Sigmoid colon (tissue), 7 donors: ENCODE data around the gene NEURL1. TPM values are rescaled to one million over a fixed set of nuclear protein-coding genes. Genes with fewer than 3 reads are reported as not detected.

Source experiments
- DNase-seq: peaks from one replicate; pipeline ENCODE4 v3.0.0-alpha.2; 2019
- H3K27ac ChIP-seq, 4 donors: fragments of 200-600 bp; sonication (generic); one replicate each; pipeline ENCODE4 v1.5.1; 2016 to 2019; ENCODE audit warnings: mild to moderate bottlenecking in 1 of 4
- H3K27me3 ChIP-seq, 3 donors: fragments of 200-600 bp; sonication (generic); one replicate each; pipeline ENCODE4 v1.5.1; 2019; ENCODE audit warnings: mild to moderate bottlenecking in 1 of 3
- H3K36me3 ChIP-seq, 4 donors: fragments of 200-600 bp; sonication (generic); one replicate each; pipeline ENCODE4 v1.5.1; 2016 to 2019
- H3K4me1 ChIP-seq, 4 donors: fragments of 200-600 bp; sonication (generic); one replicate each; pipeline ENCODE4 v1.5.1; 2017 to 2019
- H3K4me3 ChIP-seq, 4 donors: fragments of 200-600 bp; sonication (generic); one replicate each; pipeline ENCODE4 v1.5.1; 2017 to 2019; ENCODE audit warnings: mild to moderate bottlenecking in 2 of 4, moderate library complexity in 1 of 4
- H3K9me3 ChIP-seq, 4 donors: fragments of 200-600 bp in 3 of 4; sonication (generic) in 3 of 4; one replicate each; pipeline versions ENCODE4 v1.5.1 to v1.6.1; 2013 to 2019
- CTCF ChIP-seq, 4 experiments: fragments of 450-650 bp in 3 of 4; fragments of 200-600 bp in 1 of 4; IDR thresholded peaks; one replicate each; pipeline ENCODE4 v1.5.1; 2016 to 2019; ENCODE audit warnings: antibody characterized with exemption in 4 of 4, mild to moderate bottlenecking in 3 of 4, moderate library complexity in 2 of 4
- EP300 ChIP-seq, 4 donors: sonication (generic); formaldehyde crosslinking; IDR thresholded peaks; one replicate each; pipeline ENCODE4 v1.6.1; 2017; ENCODE audit warnings: antibody characterized with exemption in 4 of 4
- POLR2A ChIP-seq, 2 donors: fragments of 450-650 bp; IDR thresholded peaks; one replicate each; pipeline ENCODE4 v1.6.1; 2016; ENCODE audit warnings: antibody characterized with exemption in 2 of 2, mild to moderate bottlenecking in 2 of 2, moderate library complexity in 2 of 2
- POLR2AphosphoS5 ChIP-seq, 4 donors: sonication (generic); formaldehyde crosslinking; IDR thresholded peaks; one replicate each; pipeline ENCODE4 v1.6.1; 2017; ENCODE audit warnings: antibody characterized with exemption in 4 of 4
- WGBS, 2 donors: extraction: QIAGEN DNeasy Blood & Tissue Kit; methylation state at CpG; one replicate each; pipeline ENCODE4 v1.1.7; 2013; 5-methylcytosine and 5-hydroxymethylcytosine counted together
- intact Hi-C: fragments of 100-400 bp; cut with DNase I; formaldehyde crosslinking; loops from one replicate; pipeline ENCODE4 v1.15.1; 2023
- polyA plus RNA-seq, 3 donors: library from polyadenylated mRNA; stranded (reverse); fragments of 200-250 nt; gene quantifications; one replicate each; pipeline ENCODE4 v1.2.3, GENCODE V29; 2013
- total RNA-seq, 4 donors: library from RNA; depleted of rRNA; stranded (reverse); fragments of >200 nt; gene quantifications; one replicate each; pipeline ENCODE4 v1.1.0, GENCODE V29; 2016
- donor health status: healthy with polysubstance abuse.
- donor health status: Bipolar disorder and iron deficiency.
- donor health status: healthy.

Gene NEURL1
- total and polyA plus RNA-seq, 7 donors = 0.41 to 54.1 (median 15.3) TPM; not detected in 1

- no peak for DNase-seq
These were observed 106.4 kb downstream of the NEURL1 start for GRCh38 chr10:103599907-103600306.

GRCh38 chr10:103600325-103600724, 106.8 kb downstream of the NEURL1 start:
- peaks cover 0 to 13% (median 4%) of the 10 kb centered on the region in 4 donors for H3K4me1 ChIP-seq
- H3K27me3 ChIP-seq = no peaks in the 10 kb centered on the region
- WGBS, 2 donors = 84 to 86% methylated on average over 6 of the region's 6 CpGs
- H3K4me3 ChIP-seq = no peak overlapping the region
- intact Hi-C loops = no loop called here
- peaks cover 0 to 48% (median 13%) of the 10 kb centered on the region in 4 donors for H3K36me3 ChIP-seq
- DNase-seq = no peak
- no peak for TF ChIP-seq POLR2A (IDR thresholded peaks at IDR 0.05)
- no peak for TF ChIP-seq POLR2AphosphoS5 (IDR thresholded peaks at IDR 0.05)
- TF ChIP-seq CTCF (IDR thresholded peaks at IDR 0.05) = no peak
- no peak for TF ChIP-seq EP300 (IDR thresholded peaks at IDR 0.05)
- peak overlapping the region in 1 of 4 donors; percentile 14 for H3K27ac ChIP-seq
- H3K9me3 ChIP-seq = no peaks in the 10 kb centered on the region

More at GRCh38 chr10:103599907-103600306, 106.4 kb downstream of the NEURL1 start:
- 81 to 90% methylated on average over 6 of the region's 6 CpGs for whole genome bisulfite sequencing, 2 donors
- Histone ChIP-seq H3K36me3 (peaks cover 0 to 43% (median 11%) of the 10 kb centered on the region in 4 donors), H3K4me3 (no peak overlapping the region), H3K9me3 (no peaks in the 10 kb centered on the region), H3K27me3 (no peaks in the 10 kb centered on the region), H3K4me1 (peaks cover 0 to 13% (median 4%) of the 10 kb centered on the region in 4 donors), H3K27ac (peak overlapping the region in 1 of 4 donors; percentile 14)
- intact Hi-C loops = loop anchor here (10.0 kb wide), 1 partner anchor 255 kb away; the partner anchor contains the start of gene SH3PXD2A
- no peak for TF ChIP-seq CTCF (IDR thresholded peaks at IDR 0.05)
- TF ChIP-seq POLR2A (IDR thresholded peaks at IDR 0.05) = no peak
- no peak for TF ChIP-seq EP300 (IDR thresholded peaks at IDR 0.05)
- TF ChIP-seq POLR2AphosphoS5 (IDR thresholded peaks at IDR 0.05) = no peak

GRCh38 chr10:103600956-103601569, 107.6 kb downstream of the NEURL1 start:
- WGBS, 2 donors = 78 to 81% methylated on average over 7 of the region's 7 CpGs
- H3K4me1 ChIP-seq = peaks cover 0 to 17% (median 6%) of the 10 kb centered on the region in 4 donors
- H3K4me3 ChIP-seq = no peak overlapping the region
- no peak for DNase-seq
- intact Hi-C loops = no loop called here
- H3K9me3 ChIP-seq = no peaks in the 10 kb centered on the region
- H3K27me3 ChIP-seq = no peaks in the 10 kb centered on the region
- H3K27ac ChIP-seq = no peak overlapping the region
- TF ChIP-seq EP300 (IDR thresholded peaks at IDR 0.05) (no peak), POLR2A (IDR thresholded peaks at IDR 0.05) (no peak), CTCF (IDR thresholded peaks at IDR 0.05) (no peak), POLR2AphosphoS5 (IDR thresholded peaks at IDR 0.05) (no peak)
- H3K36me3 ChIP-seq = peaks cover 0 to 49% (median 13%) of the 10 kb centered on the region in 4 donors

- Histone ChIP-seq H3K27me3 (no peaks in the 10 kb centered on the region), H3K36me3 (peaks cover 0 to 49% (median 13%) of the 10 kb centered on the region in 4 donors), H3K9me3 (no peaks in the 10 kb centered on the region), H3K27ac (no peak overlapping the region), H3K4me1 (peaks cover 0 to 17% (median 6%) of the 10 kb centered on the region in 4 donors), H3K4me3 (no peak overlapping the region)
- TF ChIP-seq POLR2AphosphoS5 (IDR thresholded peaks at IDR 0.05) = peak in 1 of 4 donors; percentile 13
- no peak for TF ChIP-seq POLR2A (IDR thresholded peaks at IDR 0.05)
- TF ChIP-seq EP300 (IDR thresholded peaks at IDR 0.05) = no peak
- no peak for TF ChIP-seq CTCF (IDR thresholded peaks at IDR 0.05)
- no peak for DNase-seq
- WGBS, 2 donors = 94 to 95% methylated on average over 47 of the region's 47 CpGs
- intact Hi-C loops = no loop called here
These were observed 108.7 kb downstream of the NEURL1 start for GRCh38 chr10:103602028-103602851.
